HG03025 (cell line): ENCODE measurements around the gene PXK.

Experiments
- ATAC-seq: cut with Tn5 transposase; IDR thresholded peaks from one replicate; pipeline ENCODE4 v1.9.1; 2021; ENCODE audit warnings: mild to moderate bottlenecking, moderate library complexity; ENCODE audit not compliant: unreplicated experiment, low FRiP score

Gene PXK

DNA sequence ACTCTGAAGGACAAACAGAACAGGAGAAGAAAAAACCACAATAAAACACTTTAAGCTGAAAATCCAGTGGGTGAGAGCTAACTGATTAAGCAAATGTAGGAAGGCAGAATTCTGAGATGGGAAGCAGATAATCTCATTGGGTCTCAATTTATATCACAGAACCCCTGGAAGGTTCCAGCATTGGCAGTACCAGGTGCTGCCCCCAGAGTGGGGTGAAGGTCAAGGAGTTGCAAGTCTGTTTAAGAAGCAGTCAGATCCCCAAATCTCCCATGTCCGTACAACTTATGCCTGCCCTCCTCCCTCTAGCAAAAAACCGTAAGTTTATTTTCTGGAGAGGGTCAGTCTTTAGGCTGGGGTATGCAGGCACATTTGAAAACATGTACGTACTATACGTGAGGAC, 45.1 kb downstream of the PXK start:
- ATAC-seq: no peak

DNA sequence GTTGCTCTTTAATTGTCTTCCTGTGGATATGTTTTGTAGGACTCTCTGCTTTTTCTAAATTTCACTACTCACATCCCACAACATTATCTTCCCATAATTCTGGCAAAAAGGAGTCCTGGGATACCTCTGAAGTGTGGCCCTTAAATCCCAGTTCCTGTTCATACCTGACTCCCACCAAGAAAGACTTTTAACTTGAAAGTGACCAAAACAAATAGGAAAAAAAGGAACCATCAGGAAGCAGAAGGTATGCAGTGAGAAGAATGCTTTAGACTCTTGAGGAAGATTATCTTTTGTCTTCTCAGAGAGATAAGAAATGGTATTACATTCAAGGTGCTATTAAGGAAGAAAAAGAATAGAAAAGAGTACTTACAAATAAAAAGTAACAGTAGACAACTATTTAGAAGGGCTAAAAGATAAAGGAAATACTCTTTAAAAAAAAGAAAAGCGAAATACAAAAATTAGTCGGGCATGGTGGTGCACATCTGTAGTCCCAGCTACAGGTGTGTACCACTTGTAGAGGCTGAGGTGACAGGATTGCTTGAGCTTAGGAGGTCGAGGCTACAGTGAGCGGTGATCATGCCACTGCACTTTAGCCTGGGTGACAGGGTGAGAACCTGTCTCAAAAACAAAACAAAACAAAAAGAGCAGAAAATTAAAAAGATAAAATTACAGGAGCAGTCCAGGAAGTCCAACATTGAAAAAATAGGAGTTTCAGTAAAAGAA, 46.8 kb downstream of the PXK start:
- no peak for ATAC-seq

- no peak for ATAC-seq
Measured at GRCh38 chr3:58383476-58383875, 50.8 kb downstream of the PXK start.

- ATAC-seq: no peak
Measured at GRCh38 chr3:58383904-58384303, 51.2 kb downstream of the PXK start.

DNA sequence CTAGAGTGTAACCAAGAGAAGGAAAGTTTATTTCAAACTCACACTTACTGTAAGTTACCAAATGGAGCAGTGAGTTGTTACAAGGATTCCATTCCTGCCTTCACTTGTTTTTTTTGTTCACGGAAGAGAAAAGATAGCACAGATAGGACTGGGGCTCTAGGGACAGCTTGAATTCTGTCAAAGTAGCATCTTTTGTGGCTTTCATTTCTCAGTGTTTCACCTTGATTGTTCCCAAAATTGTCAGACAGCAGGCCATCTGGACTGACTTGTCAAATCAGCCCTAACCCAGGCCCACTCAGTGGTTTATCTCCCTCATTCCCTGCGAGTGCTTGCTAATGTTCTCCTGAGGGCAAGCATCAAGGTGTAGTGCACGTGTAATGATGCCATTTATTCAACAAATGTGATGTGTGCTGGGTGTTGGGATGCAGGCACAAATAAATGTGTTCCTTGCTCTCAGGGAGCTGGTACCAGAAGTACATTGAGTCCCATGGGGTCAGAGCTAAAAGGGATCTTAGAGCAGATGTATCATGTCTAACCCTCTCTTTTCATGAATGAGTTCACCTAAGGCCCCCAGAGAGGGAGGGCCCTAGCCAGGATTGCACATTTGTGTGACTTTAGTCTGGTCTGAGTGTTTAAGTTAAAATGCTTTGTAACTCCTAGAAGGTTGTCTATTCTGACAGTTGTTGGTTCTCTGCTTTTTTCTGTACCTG, 51.8 kb downstream of the PXK start:
- ATAC-seq: no peak

DNA sequence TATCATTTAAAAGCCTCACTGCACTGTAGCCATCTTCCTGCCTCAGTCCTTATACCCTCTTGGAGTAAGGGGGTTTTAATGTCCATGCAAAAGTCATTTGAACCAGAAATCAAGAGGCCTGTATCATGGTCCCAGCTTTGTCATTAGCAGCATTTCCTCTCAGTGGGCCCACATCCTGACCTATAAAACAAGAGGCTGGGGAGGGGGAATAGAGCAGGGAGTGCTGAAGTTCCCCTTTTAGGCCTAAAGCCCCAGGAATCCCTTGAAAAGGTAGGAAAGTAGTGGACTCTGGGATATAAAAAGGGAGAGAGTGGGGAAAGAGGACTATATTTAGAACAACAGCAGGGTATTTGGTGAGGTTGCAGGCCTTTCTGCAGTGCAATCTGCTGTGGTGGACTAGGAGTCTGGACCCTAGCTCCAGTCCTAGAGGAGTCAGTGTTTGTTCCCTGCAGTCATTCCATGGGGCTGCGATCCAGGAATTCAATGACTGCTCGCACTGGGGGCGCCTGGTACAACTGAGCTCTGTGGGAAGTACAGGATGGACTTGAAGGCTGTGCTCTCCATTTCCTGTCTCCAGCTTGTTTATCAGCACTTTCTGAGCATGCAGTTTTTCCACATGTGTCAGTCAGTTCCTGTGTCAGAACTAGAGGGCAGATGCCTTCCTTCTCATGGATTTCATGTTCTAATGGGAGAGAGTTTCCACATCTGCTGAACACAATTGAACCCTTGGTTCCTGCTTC, 54.1 kb downstream of the PXK start:
- no peak for ATAC-seq

GRCh38 chr3:58387650-58388546, 55.2 kb downstream of the PXK start:
- no peak for ATAC-seq

DNA sequence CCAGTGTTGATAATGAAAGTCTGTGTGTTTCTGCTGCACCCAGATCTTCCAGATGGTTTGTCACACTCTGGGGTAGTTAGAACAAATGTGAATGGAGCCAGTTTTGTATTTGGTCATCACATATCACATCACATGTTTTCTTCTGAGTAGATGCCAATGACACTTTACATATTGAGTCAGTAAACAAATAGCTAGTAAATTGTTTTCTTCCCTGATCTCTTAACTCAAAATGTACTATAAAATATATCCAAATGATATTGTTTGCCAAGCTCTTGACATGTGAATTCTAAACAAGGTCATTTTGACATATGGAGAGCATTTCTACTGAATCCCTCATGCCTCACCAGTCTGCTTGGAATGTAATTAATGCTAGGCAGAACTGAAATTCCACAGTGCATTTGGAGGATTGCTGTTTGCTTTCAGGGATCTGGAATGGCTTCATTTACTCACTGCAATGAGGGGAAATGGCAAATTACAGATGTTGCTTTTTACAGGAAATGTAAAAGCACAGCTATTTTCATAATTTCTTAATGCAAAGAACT, 55.9 kb downstream of the PXK start:
- no peak for ATAC-seq

DNA sequence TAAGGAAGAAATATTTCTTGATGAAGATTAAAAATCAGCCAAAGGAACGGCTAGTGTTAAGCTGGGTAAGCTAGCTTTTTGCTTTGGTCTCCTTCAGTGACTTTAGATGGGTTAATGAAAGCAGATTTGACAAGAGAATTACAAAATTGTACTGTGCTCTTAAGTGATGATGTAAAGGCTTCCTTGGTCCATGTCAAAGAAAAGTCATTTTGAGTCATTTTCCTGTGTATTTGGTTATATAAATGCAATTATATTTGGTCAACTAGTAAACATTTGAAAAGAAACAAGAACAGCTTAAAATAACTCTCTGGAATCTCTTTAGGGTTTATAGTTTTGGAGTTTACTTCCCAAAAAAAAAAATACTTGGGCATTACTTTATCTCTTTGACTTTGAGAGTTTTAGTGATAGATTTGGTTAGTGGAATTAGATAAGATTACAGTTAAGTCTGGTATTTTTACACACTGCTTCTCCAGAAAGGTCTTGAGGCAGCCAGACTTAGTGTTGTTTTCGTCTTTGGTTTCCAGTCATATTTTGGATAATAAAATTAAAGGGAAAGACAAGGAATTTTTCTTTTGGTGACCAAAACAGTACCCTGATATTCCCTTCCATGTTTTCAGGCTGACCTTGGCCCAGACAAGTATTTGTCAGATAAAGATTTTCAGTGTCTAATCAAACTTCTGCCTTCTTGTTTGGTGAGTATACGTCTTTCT, 58.6 kb downstream of the PXK start:
- no peak for ATAC-seq

- no peak for ATAC-seq
Measured at GRCh38 chr3:58392181-58392580, 59.5 kb downstream of the PXK start.

- no peak for ATAC-seq
Measured at GRCh38 chr3:58394339-58394738, 61.6 kb downstream of the PXK start.

DNA sequence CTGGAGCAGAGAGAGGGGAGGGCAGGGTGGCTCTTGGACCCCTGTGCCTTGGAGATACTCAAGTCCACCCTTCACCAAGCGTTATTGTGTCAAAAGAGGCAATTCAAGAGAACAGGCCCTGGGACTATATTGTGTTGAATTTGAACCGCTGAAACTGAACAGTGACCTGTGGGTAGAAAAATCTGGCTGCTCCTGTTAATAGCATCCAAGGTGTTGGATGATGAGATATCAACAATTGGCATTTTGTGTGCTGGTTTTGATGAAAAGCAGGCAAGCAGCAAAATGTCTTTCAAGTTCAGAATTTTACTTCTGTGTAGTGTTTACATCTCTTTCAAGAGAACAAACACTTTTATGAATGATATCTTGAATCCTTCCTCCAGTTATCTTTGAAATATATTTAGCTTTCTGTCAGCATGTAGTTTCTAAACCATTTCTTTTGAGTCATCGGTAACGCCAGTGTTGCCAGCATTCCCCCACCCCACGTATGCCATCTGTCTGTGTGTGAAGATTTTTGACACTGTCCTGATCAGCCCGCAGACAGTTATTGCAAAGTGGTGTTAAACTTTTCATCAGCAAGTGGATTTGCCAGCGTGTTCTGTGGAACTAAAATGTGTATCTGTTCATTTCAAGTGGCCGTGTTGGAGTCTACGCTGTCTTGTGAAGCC, 66.1 kb downstream of the PXK start:
- ATAC-seq: no peak

- no peak for ATAC-seq
Measured at GRCh38 chr3:58403513-58404109, 70.9 kb downstream of the PXK start.

DNA sequence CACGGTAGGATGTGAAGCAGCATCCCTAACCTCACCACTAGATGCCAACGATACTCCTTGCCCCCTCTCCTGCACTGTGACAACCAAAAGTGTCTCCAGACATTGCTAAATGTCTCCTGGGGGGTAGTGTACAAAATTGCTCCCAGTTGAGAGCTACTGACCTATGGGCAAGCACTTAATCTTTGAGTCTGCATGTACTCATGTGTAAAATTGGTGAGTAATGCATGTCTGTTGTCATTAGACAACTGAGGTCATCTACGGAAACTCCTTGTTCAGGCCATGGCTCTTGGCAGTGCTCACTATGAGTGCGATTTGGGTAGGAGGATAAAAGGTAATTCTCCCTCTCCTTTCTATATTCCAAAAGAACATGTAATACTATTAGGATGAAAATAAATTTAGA, 71.7 kb downstream of the PXK start:
- ATAC-seq: no peak

DNA sequence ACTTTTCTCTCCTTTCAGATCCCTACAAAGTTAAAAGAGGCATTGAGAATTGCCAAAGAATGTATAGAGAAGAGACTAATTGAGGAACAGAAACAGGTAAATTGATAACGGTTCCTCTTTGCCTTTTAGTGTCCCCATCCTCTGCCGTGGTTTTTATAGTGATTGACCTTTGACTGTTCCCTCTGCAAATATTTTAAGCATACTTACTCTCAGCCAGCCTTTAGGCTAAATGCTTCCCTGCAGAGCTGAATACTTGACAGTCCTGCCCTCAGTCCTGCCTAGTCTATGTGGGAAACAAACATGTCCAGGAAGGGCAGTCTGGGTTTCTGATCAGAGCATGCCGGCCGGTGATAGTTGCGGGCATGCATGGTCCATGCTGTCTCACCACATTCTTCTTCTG, 76.2 kb downstream of the PXK start:
- ATAC-seq: no peak

GRCh38 chr3:58409663-58410062, 77.0 kb downstream of the PXK start:
- ATAC-seq: no peak

DNA sequence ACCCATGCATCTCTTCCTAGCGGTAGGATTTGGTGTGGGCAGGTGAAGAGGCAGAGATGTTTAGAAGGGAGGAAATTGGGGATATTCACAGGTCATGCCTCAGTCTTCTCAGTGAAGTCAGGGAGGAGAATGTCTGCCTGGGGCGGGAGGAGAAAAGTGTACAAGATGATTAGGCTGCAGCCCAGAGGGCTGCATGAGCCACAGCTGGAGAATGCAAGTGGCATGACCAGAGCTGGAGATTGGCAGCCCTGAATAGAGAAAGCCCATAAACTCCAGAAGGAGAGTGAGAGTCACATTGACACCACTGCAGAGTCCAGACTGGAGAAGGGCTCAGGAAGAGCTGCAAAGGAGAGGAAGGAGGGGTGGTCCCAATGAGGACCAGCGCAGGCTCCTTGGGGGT, 78.3 kb downstream of the PXK start:
- ATAC-seq: no peak

- ATAC-seq: no peak
Measured at GRCh38 chr3:58411851-58412830, 79.4 kb downstream of the PXK start.
